WTC11 (cell line): ENCODE results near the gene PLEKHF1. TPM values are rescaled to one million over a fixed set of nuclear protein-coding genes. Genes with fewer than 3 reads are reported as not detected.
"Not testable (repeated sequence)": the region's sequence is repeated elsewhere in the genome, so short reads cannot be mapped to it uniquely, and the experiment has no call there.

Experiments
- ATAC-seq: fragments of 200-7000 bp; cut with Tn5 transposase; 2 replicates; pipeline ENCODE4 v1.10.0; 2021; ENCODE audit warnings: mild to moderate bottlenecking, moderate library complexity
- CTCF ChIA-PET: fragments of 300-600 bp; sonication (Branson Sonifier 250); formaldehyde crosslinking; loops from one replicate; lab custom pipeline; 2021; ENCODE audit warnings: antibody characterized with exemption; lab: Charles Lee
- POLR2A ChIA-PET: fragments of 350-600 bp; sonication (Branson Sonifier 250); formaldehyde crosslinking; loops from one replicate; lab custom pipeline; 2021; ENCODE audit warnings: antibody characterized with exemption; lab: Charles Lee
- DNase-seq: peaks from one replicate; pipeline ENCODE4 v3.0.0; 2021; ENCODE audit warnings: low spot score
- H3K27ac Mint-ChIP-seq: 2 replicates; pipeline ENCODE4 v1.8.0; 2021; ENCODE audit warnings: mixed read lengths
- H3K27me3 Mint-ChIP-seq: 2 replicates; pipeline ENCODE4 v1.8.0; 2021; ENCODE audit warnings: low read depth, mild to moderate bottlenecking, moderate library complexity, mixed read lengths
- H3K36me3 Mint-ChIP-seq: 2 replicates; pipeline ENCODE4 v1.8.0; 2021; ENCODE audit warnings: mixed read lengths
- H3K4me1 Mint-ChIP-seq: 2 replicates; pipeline ENCODE4 v1.8.0; 2022; ENCODE audit warnings: mixed read lengths
- H3K4me3 Mint-ChIP-seq: 2 replicates; pipeline ENCODE4 v1.8.0; 2021; ENCODE audit warnings: mild to moderate bottlenecking, moderate library complexity, mixed read lengths
- H3K9me3 Mint-ChIP-seq: 2 replicates; pipeline ENCODE4 v1.8.0; 2021; ENCODE audit warnings: mixed read lengths
- CDX4 ChIP-seq: fragments of 250-450 bp; sonication (Bioruptor Pico); IDR thresholded peaks from 2 replicates; pipeline ENCODE4 v1.9.0; 2021; ENCODE audit warnings: moderate library complexity, mild to moderate bottlenecking, inconsistent platforms, borderline replicate concordance
- CREM ChIP-seq: sonication (generic); formaldehyde crosslinking; IDR thresholded peaks from 2 replicates; pipeline ENCODE4 v1.8.1; 2022; ENCODE audit warnings: mild to moderate bottlenecking, missing genetic modification reagents, moderate library complexity
- GTF2I ChIP-seq: fragments of 250-450 bp; sonication (Bioruptor Pico); conservative IDR thresholded peaks from 2 replicates; pipeline ENCODE4 v1.4.0; 2021; ENCODE audit warnings: mild to moderate bottlenecking
- IRF2 ChIP-seq: sonication (generic); formaldehyde crosslinking; IDR thresholded peaks from 2 replicates; pipeline ENCODE4 v1.8.0; 2022; ENCODE audit warnings: low read depth, missing genetic modification reagents, borderline replicate concordance
- JUN ChIP-seq: sonication (generic); formaldehyde crosslinking; IDR thresholded peaks from 2 replicates; pipeline ENCODE4 v1.8.0; 2023; ENCODE audit warnings: mild to moderate bottlenecking, missing genetic modification reagents
- KAT7 ChIP-seq: sonication (generic); formaldehyde crosslinking; IDR thresholded peaks from 2 replicates; pipeline ENCODE4 v1.8.1; 2023; ENCODE audit warnings: missing genetic modification reagents, mild to moderate bottlenecking, borderline replicate concordance
- MYBL2 ChIP-seq: sonication (generic); formaldehyde crosslinking; IDR thresholded peaks from 2 replicates; pipeline ENCODE4 v1.8.1; 2023; ENCODE audit warnings: mild to moderate bottlenecking, moderate library complexity, missing genetic modification reagents
- NR3C1 ChIP-seq: sonication (generic); formaldehyde crosslinking; conservative IDR thresholded peaks from 2 replicates; pipeline ENCODE4 v1.8.1; 2023; ENCODE audit warnings: low read depth, mild to moderate bottlenecking, missing genetic modification reagents
- SMAD4 ChIP-seq: sonication (generic); formaldehyde crosslinking; IDR thresholded peaks from 2 replicates; pipeline ENCODE4 v1.8.0; 2022; ENCODE audit warnings: mild to moderate bottlenecking, missing genetic modification reagents
- ZBTB21 ChIP-seq: sonication (generic); formaldehyde crosslinking; IDR thresholded peaks from 2 replicates; pipeline ENCODE4 v1.8.1; 2023; ENCODE audit warnings: mild to moderate bottlenecking, missing genetic modification reagents, borderline replicate concordance
- ZNF281 ChIP-seq: sonication (generic); formaldehyde crosslinking; IDR thresholded peaks from 2 replicates; pipeline ENCODE4 v1.8.0; 2023; ENCODE audit warnings: mild to moderate bottlenecking, missing genetic modification reagents
- total RNA-seq: library from RNA; stranded (reverse); gene quantifications from 3 replicates; pipeline ENCODE4 v1.2.3, GENCODE V29; 2021

PLEKHF1 gene
- total RNA-seq, 1 experiment from 2014 or later = 17.9 TPM

- H3K4me3 Mint-ChIP-seq = no peak overlapping the region
- DNase-seq (no peak), ATAC-seq (no peak)
- ChIA-PET CTCF (no interaction called here), POLR2A (no interaction called here)
- TF ChIP-seq KAT7 = no peak
- H3K27me3 Mint-ChIP-seq = no peaks in the 10 kb centered on the region
- no peak overlapping the region for H3K27ac Mint-ChIP-seq
- no peaks in the 10 kb centered on the region for H3K9me3 Mint-ChIP-seq
- H3K4me1 Mint-ChIP-seq = peaks cover 34% of the 10 kb centered on the region
- H3K36me3 Mint-ChIP-seq = peaks cover 12% of the 10 kb centered on the region
Measured at GRCh38 chr19:29670255-29670654, 5.0 kb downstream of the PLEKHF1 start.

GRCh38 chr19:29671026-29671392, 5.7 kb downstream of the PLEKHF1 start:
- not testable (repeated sequence) for ATAC-seq, H3K4me3 Mint-ChIP-seq

GRCh38 chr19:29671393-29672160, 6.3 kb downstream of the PLEKHF1 start:
- Mint-ChIP-seq H3K27ac (peak overlapping the region; percentile 47), H3K4me3 (no peak overlapping the region), H3K9me3 (no peaks in the 10 kb centered on the region), H3K27me3 (no peaks in the 10 kb centered on the region), H3K4me1 (peaks cover 31% of the 10 kb centered on the region), H3K36me3 (peaks cover 12% of the 10 kb centered on the region)
- CTCF ChIA-PET = interaction anchor here (0.6 to 2.8 kb wide), 9 partner anchors 9 to 201 kb away, joined by 3 to 15 read pairs (median 4); partner anchors contain the start of gene POP4
- DNase-seq = no peak
- POLR2A ChIA-PET = no interaction called here
- no peak for TF ChIP-seq JUN (CRISPR knock-in tag)
- TF ChIP-seq NR3C1 (CRISPR knock-in tag) = no peak
- no peak for TF ChIP-seq GTF2I (CRISPR knock-in tag)
- TF ChIP-seq CDX4 (CRISPR knock-in tag) = no peak
- TF ChIP-seq, all 79 proteins: peak for 0
- ATAC-seq = peak; percentile 18

More at GRCh38 chr19:29671026-29671392, 5.7 kb downstream of the PLEKHF1 start:
- DNase-seq, H3K9me3 Mint-ChIP-seq, H3K27ac Mint-ChIP-seq, POLR2A ChIA-PET, H3K27me3 Mint-ChIP-seq: not testable (repeated sequence)
- CTCF ChIA-PET = interaction anchor here (0.8 to 2.8 kb wide), 5 partner anchors 11 to 101 kb away, joined by 3 to 15 read pairs (median 4); no protein-coding TSS in a partner anchor
- Mint-ChIP-seq H3K4me1 (peaks cover 34% of the 10 kb centered on the region), H3K36me3 (peaks cover 12% of the 10 kb centered on the region)

- Mint-ChIP-seq H3K4me1 (peaks cover 24% of the 10 kb centered on the region), H3K9me3 (no peaks in the 10 kb centered on the region)
- TF ChIP-seq ZNF281 (CRISPR knock-in tag) (no peak), IRF2 (CRISPR knock-in tag) (no peak)
- TF ChIP-seq, all 79 proteins: peak for 0
- no peak overlapping the region for H3K4me3 Mint-ChIP-seq
- CTCF ChIA-PET = interaction anchor here (0.8 to 2.8 kb wide), 5 partner anchors 10 to 67 kb away, joined by 3 to 15 read pairs (median 4); partner anchors contain the start of gene POP4
- no peak for ATAC-seq
- H3K27ac Mint-ChIP-seq = peak overlapping the region; percentile 64
- POLR2A ChIA-PET = no interaction called here
- no peaks in the 10 kb centered on the region for H3K27me3 Mint-ChIP-seq
- peaks cover 12% of the 10 kb centered on the region for H3K36me3 Mint-ChIP-seq
- DNase-seq = no peak
Measured at GRCh38 chr19:29672319-29672932, 7.2 kb downstream of the PLEKHF1 start.

- Mint-ChIP-seq H3K4me3 (no peak overlapping the region), H3K27me3 (no peaks in the 10 kb centered on the region), H3K36me3 (peaks cover 12% of the 10 kb centered on the region), H3K9me3 (no peaks in the 10 kb centered on the region), H3K27ac (peak overlapping the region; percentile 64; the same call in 1 of the 2 replicates), H3K4me1 (peaks cover 19% of the 10 kb centered on the region)
- ChIA-PET CTCF (interaction anchor here (1.2 to 2.8 kb wide), 3 partner anchors 25 to 62 kb away, joined by 3 to 15 read pairs (median 5); no protein-coding TSS in a partner anchor), POLR2A (no interaction called here)
- DNase-seq (no peak), ATAC-seq (no peak)
- TF ChIP-seq ZBTB21 (CRISPR knock-in tag) = no peak
- no peak for TF ChIP-seq CREM (CRISPR knock-in tag)
- no peak for TF ChIP-seq SMAD4
- no peak for TF ChIP-seq MYBL2 (CRISPR knock-in tag)
Measured at GRCh38 chr19:29672933-29673336, 7.7 kb downstream of the PLEKHF1 start.
